ENCODE data around the gene SETBP1.
A peak's percentile ranks its signal among the peaks of the same experiment; 100 is the strongest.

SETBP1 gene

GRCh38 chr18:44998360-44998759 is 317.7 kb downstream of the SETBP1 start:
- no peak for DNase-seq
- H3K9me3 ChIP-seq (ENCODE audit: control insufficient read depth, low read length): peaks cover 5% of the 10 kb centered on the region
- H3K4me3 ChIP-seq (ENCODE audit: insufficient read depth in 1 of 2, low read depth in 1 of 2, low read length in 2 of 2): no peak overlapping the region
- H3K18ac ChIP-seq (ENCODE audit: low read depth in 1 of 2, low read length in 2 of 2): no peak overlapping the region
- H3K36me3 ChIP-seq (ENCODE audit: control insufficient read depth in 1 of 2, insufficient read depth in 2 of 2, low read depth in 1 of 2, low read length in 2 of 2): peaks cover 3% of the 10 kb centered on the region in 2 experiments
- no peak overlapping the region for H2AK5ac ChIP-seq (ENCODE audit: low read length, severe bottlenecking)
- H2AFZ ChIP-seq (ENCODE audit: low read depth, low read length): no peak overlapping the region
- no peak overlapping the region for H3K9ac ChIP-seq (ENCODE audit: low read length)
- no peak overlapping the region for H2BK5ac ChIP-seq (ENCODE audit: low read depth, low read length, poor library complexity, severe bottlenecking)
- no peak overlapping the region for H4K8ac ChIP-seq (ENCODE audit: low read length)
- H3K4me2 ChIP-seq (ENCODE audit: low read length, poor library complexity, severe bottlenecking): no peak overlapping the region
- no peak overlapping the region for H2BK15ac ChIP-seq (ENCODE audit: low read depth, poor library complexity, severe bottlenecking)
- no peak overlapping the region for H3K27ac ChIP-seq (ENCODE audit: low read length, poor library complexity, severe bottlenecking)
- no peak overlapping the region for H3K4ac ChIP-seq (ENCODE audit: low read depth in 1 of 2, low read length in 2 of 2)
- 96% methylated on average over 7 of the region's 8 CpGs for WGBS
- no peak overlapping the region for H4K91ac ChIP-seq (ENCODE audit: low read length)
- no peaks in the 10 kb centered on the region for H3K4me1 ChIP-seq (ENCODE audit: control insufficient read depth, insufficient read depth, low read depth, low read length)
- peaks cover 2% of the 10 kb centered on the region for H3K79me1 ChIP-seq (replicated peaks; ENCODE audit: low read length, poor library complexity, severe bottlenecking)
- H3K23ac ChIP-seq (ENCODE audit: low read length in 2 of 2): no peak overlapping the region
- H3K27me3 ChIP-seq (ENCODE audit: control insufficient read depth in 1 of 2, insufficient read depth in 1 of 2, low read length in 2 of 2): no peaks in the 10 kb centered on the region
- no peak overlapping the region for H3K14ac ChIP-seq (ENCODE audit: low read length in 2 of 2)
- no peak overlapping the region for H2BK120ac ChIP-seq (ENCODE audit: low read depth, low read length)
- no peak overlapping the region for H2BK12ac ChIP-seq (ENCODE audit: low read length in 2 of 2)

DNA sequence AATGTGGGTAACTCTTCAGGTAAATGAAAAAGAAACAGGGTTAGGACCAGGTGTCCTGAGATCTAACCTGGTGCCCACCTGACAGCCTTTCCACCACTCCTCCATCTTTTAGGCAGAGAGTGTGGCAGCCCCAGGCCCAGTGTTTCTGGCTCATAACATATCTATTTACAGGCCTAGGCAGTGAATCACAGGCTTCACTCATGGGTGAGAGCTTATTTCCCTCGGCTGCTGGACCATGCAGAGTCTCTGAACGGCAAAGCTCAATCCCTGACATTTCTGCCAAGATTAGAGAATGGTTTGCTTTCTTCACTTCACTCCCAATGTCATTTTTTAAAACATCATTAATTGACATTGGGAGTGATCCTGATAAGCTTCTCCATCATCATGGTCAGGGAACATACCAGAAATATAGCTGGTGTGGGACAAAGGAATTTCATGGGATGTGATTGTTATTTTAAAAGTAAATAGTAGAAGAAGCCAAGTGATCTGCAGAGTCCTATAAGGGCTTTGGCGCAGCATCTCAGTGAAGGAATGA is 323.9 kb downstream of the SETBP1 start:
- H3K27me3 ChIP-seq (ENCODE audit: control insufficient read depth in 1 of 2, insufficient read depth in 1 of 2, low read length in 2 of 2): no peaks in the 10 kb centered on the region
- H2AK5ac ChIP-seq (ENCODE audit: low read length, severe bottlenecking): no peak overlapping the region
- no peak overlapping the region for H3K4me3 ChIP-seq (ENCODE audit: insufficient read depth in 1 of 2, low read depth in 1 of 2, low read length in 2 of 2)
- no peak overlapping the region for H3K18ac ChIP-seq (ENCODE audit: low read depth in 1 of 2, low read length in 2 of 2)
- H3K4me1 ChIP-seq (ENCODE audit: control insufficient read depth, insufficient read depth, low read depth, low read length): peaks cover 7% of the 10 kb centered on the region
- no peak overlapping the region for H4K8ac ChIP-seq (ENCODE audit: low read length)
- no peak overlapping the region for H3K23ac ChIP-seq (ENCODE audit: low read length in 2 of 2)
- no peak overlapping the region for H2BK5ac ChIP-seq (ENCODE audit: low read depth, low read length, poor library complexity, severe bottlenecking)
- no peak overlapping the region for H2AFZ ChIP-seq (ENCODE audit: low read depth, low read length)
- no peaks in the 10 kb centered on the region for H3K9me3 ChIP-seq (ENCODE audit: control insufficient read depth, low read length)
- no peak overlapping the region for H2BK120ac ChIP-seq (ENCODE audit: low read depth, low read length)
- H3K9ac ChIP-seq (ENCODE audit: low read length): no peak overlapping the region
- H3K27ac ChIP-seq (ENCODE audit: low read length, poor library complexity, severe bottlenecking): no peak overlapping the region
- H3K79me1 ChIP-seq (replicated peaks; ENCODE audit: low read length, poor library complexity, severe bottlenecking): peaks cover 5% of the 10 kb centered on the region
- H3K14ac ChIP-seq (ENCODE audit: low read length in 2 of 2): no peak overlapping the region
- H3K4me2 ChIP-seq (ENCODE audit: low read length, poor library complexity, severe bottlenecking): no peak overlapping the region
- no peak for DNase-seq
- H2BK12ac ChIP-seq (ENCODE audit: low read length in 2 of 2): no peak overlapping the region
- H3K4ac ChIP-seq (ENCODE audit: low read depth in 1 of 2, low read length in 2 of 2): no peak overlapping the region
- WGBS: 74% methylated on average over 2 of the region's 3 CpGs
- H3K36me3 ChIP-seq (ENCODE audit: control insufficient read depth in 1 of 2, insufficient read depth in 2 of 2, low read depth in 1 of 2, low read length in 2 of 2): no peaks in the 10 kb centered on the region
- no peak overlapping the region for H4K91ac ChIP-seq (ENCODE audit: low read length)
- H2BK15ac ChIP-seq (ENCODE audit: low read depth, poor library complexity, severe bottlenecking): no peak overlapping the region

DNA sequence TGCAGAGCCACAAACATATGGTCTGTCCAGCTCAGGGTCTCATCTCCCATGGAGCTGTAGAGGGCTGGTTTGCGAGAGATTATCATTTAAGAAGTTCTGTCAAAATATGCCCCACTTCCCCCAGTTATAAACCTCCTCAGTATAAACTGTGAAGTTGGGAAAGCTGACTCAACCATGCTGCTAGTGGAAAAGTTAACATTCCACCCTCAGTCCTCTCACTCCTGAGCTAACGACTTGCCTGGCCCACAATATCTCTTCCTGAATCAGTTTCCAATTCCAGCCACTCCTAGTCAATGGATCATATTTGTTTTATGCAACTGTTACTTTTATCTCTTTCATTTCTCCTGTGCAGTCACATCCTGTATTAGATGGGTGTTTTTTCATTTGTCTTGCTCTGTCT is 326.2 kb downstream of the SETBP1 start:
- Histone ChIP-seq H3K9ac (ENCODE audit: low read length) (no peak overlapping the region), H2BK120ac (ENCODE audit: low read depth, low read length) (no peak overlapping the region), H3K4me2 (ENCODE audit: low read length, poor library complexity, severe bottlenecking) (no peak overlapping the region), H3K27me3 (ENCODE audit: control insufficient read depth in 1 of 2, insufficient read depth in 1 of 2, low read length in 2 of 2) (no peaks in the 10 kb centered on the region), H4K91ac (ENCODE audit: low read length) (no peak overlapping the region), H3K4me3 (ENCODE audit: insufficient read depth in 1 of 2, low read depth in 1 of 2, low read length in 2 of 2) (no peak overlapping the region), H3K9me3 (ENCODE audit: control insufficient read depth, low read length) (no peaks in the 10 kb centered on the region), H2AFZ (ENCODE audit: low read depth, low read length) (no peak overlapping the region), H2AK5ac (ENCODE audit: low read length, severe bottlenecking) (no peak overlapping the region), H3K4ac (ENCODE audit: low read depth in 1 of 2, low read length in 2 of 2) (no peak overlapping the region), H2BK5ac (ENCODE audit: low read depth, low read length, poor library complexity, severe bottlenecking) (no peak overlapping the region), H4K8ac (ENCODE audit: low read length) (no peak overlapping the region), H2BK12ac (ENCODE audit: low read length in 2 of 2) (no peak overlapping the region), H3K18ac (ENCODE audit: low read depth in 1 of 2, low read length in 2 of 2) (no peak overlapping the region), H3K27ac (ENCODE audit: low read length, poor library complexity, severe bottlenecking) (no peak overlapping the region), H3K14ac (ENCODE audit: low read length in 2 of 2) (no peak overlapping the region), H2BK15ac (ENCODE audit: low read depth, poor library complexity, severe bottlenecking) (no peak overlapping the region), H3K4me1 (ENCODE audit: control insufficient read depth, insufficient read depth, low read depth, low read length) (peaks cover 11% of the 10 kb centered on the region), H3K79me1 (replicated peaks; ENCODE audit: low read length, poor library complexity, severe bottlenecking) (peaks cover 6% of the 10 kb centered on the region), H3K36me3 (ENCODE audit: control insufficient read depth in 1 of 2, insufficient read depth in 2 of 2, low read depth in 1 of 2, low read length in 2 of 2) (no peaks in the 10 kb centered on the region), H3K23ac (ENCODE audit: low read length in 2 of 2) (no peak overlapping the region)
- 62% methylated on average over 2 of the region's 2 CpGs for WGBS
- peak; percentile 36 for DNase-seq

- Histone ChIP-seq H3K4me2 (ENCODE audit: low read length, poor library complexity, severe bottlenecking) (no peak overlapping the region), H3K27me3 (ENCODE audit: control insufficient read depth in 1 of 2, insufficient read depth in 1 of 2, low read length in 2 of 2) (no peaks in the 10 kb centered on the region), H3K9ac (ENCODE audit: low read length) (no peak overlapping the region), H2BK12ac (ENCODE audit: low read length in 2 of 2) (no peak overlapping the region), H2AK5ac (ENCODE audit: low read length, severe bottlenecking) (no peak overlapping the region), H3K9me3 (ENCODE audit: control insufficient read depth, low read length) (no peaks in the 10 kb centered on the region), H3K18ac (ENCODE audit: low read depth in 1 of 2, low read length in 2 of 2) (no peak overlapping the region), H3K4me3 (ENCODE audit: insufficient read depth in 1 of 2, low read depth in 1 of 2, low read length in 2 of 2) (no peak overlapping the region), H2AFZ (ENCODE audit: low read depth, low read length) (no peak overlapping the region), H3K79me1 (replicated peaks; ENCODE audit: low read length, poor library complexity, severe bottlenecking) (peaks cover 10% of the 10 kb centered on the region), H3K14ac (ENCODE audit: low read length in 2 of 2) (no peak overlapping the region), H3K27ac (ENCODE audit: low read length, poor library complexity, severe bottlenecking) (no peak overlapping the region), H3K4me1 (ENCODE audit: control insufficient read depth, insufficient read depth, low read depth, low read length) (peaks cover 11% of the 10 kb centered on the region), H4K8ac (ENCODE audit: low read length) (peak overlapping the region; percentile 12), H2BK120ac (ENCODE audit: low read depth, low read length) (no peak overlapping the region), H3K4ac (ENCODE audit: low read depth in 1 of 2, low read length in 2 of 2) (no peak overlapping the region), H2BK15ac (ENCODE audit: low read depth, poor library complexity, severe bottlenecking) (no peak overlapping the region), H3K36me3 (ENCODE audit: control insufficient read depth in 1 of 2, insufficient read depth in 2 of 2, low read depth in 1 of 2, low read length in 2 of 2) (no peaks in the 10 kb centered on the region), H3K23ac (ENCODE audit: low read length in 2 of 2) (no peak overlapping the region), H4K91ac (ENCODE audit: low read length) (no peak overlapping the region), H2BK5ac (ENCODE audit: low read depth, low read length, poor library complexity, severe bottlenecking) (no peak overlapping the region)
- WGBS: 80% methylated on average over 2 of the region's 2 CpGs
- no peak for DNase-seq
Measured at GRCh38 chr18:45007531-45007930, 326.8 kb downstream of the SETBP1 start.
